PC-9 (cell line): Measurements from ENCODE around the gene MYH3. TPM values are rescaled to one million over a fixed set of nuclear protein-coding genes. Genes with fewer than 3 reads are reported as not detected.

Experiments used
- BruUV-seq: library from RNA; stranded (reverse); fragments of 400-500 nt; replicated peaks from 2 replicates; lab custom pipeline; 2021; lab: Mats Ljungman, UMichigan
- CTCF ChIA-PET: fragments of 300-600 bp; sonication (Branson Sonifier 250); formaldehyde crosslinking; loops from one replicate; lab custom pipeline; 2022; ENCODE audit warnings: antibody characterized with exemption; lab: Charles Lee
- POLR2A ChIA-PET: fragments of 300-600 bp; sonication (Branson Sonifier 250); formaldehyde crosslinking; loops from one replicate; lab custom pipeline; 2022; ENCODE audit warnings: antibody characterized with exemption; ENCODE audit not compliant: unreplicated experiment; lab: Charles Lee
- DNase-seq, 2 experiments: peaks; one replicate each; pipeline versions ENCODE4 v3.0.0 to v3.0.0-alpha.2; 2015 to 2022; ENCODE audit warnings: mixed read lengths in 1 of 2
- H2AFZ ChIP-seq: fragments of 200-600 bp; sonication (generic); 2 replicates; pipeline ENCODE4 v1.8.1; 2017; ENCODE audit warnings: antibody characterized with exemption
- H3F3A ChIP-seq: fragments of 200-600 bp; sonication (generic); 2 replicates; pipeline ENCODE4 v1.8.1; 2017; ENCODE audit warnings: antibody characterized with exemption, mild to moderate bottlenecking, low read depth; ENCODE audit not compliant: insufficient read depth
- H3K27ac ChIP-seq: fragments of 200-600 bp; sonication (generic); 2 replicates; pipeline ENCODE4 v1.6.1; 2016; ENCODE audit warnings: mixed run types
- H3K27me3 ChIP-seq: fragments of 200-600 bp; sonication (generic); 2 replicates; pipeline ENCODE4 v1.6.1; 2016; ENCODE audit warnings: low read depth, mixed run types; ENCODE audit not compliant: insufficient read depth
- H3K36me3 ChIP-seq: fragments of 200-600 bp; sonication (generic); 2 replicates; pipeline ENCODE4 v1.6.1; 2016; ENCODE audit warnings: low read depth, mixed run types
- H3K4me1 ChIP-seq: fragments of 200-600 bp; sonication (generic); replicated peaks from 2 replicates; pipeline ENCODE4 v1.6.1; 2016; ENCODE audit warnings: mixed run types; ENCODE audit not compliant: insufficient read depth
- H3K4me2 ChIP-seq: fragments of 200-600 bp; sonication (generic); 2 replicates; pipeline ENCODE4 v1.6.1; 2017; ENCODE audit warnings: mixed run types
- H3K4me3 ChIP-seq: fragments of 200-600 bp; sonication (generic); 2 replicates; pipeline ENCODE4 v1.6.1; 2016; ENCODE audit warnings: mixed run types
- H3K79me2 ChIP-seq: fragments of 200-600 bp; sonication (generic); 2 replicates; pipeline ENCODE4 v1.6.1; 2017; ENCODE audit warnings: low read depth, mixed run types
- H3K9me2 ChIP-seq: fragments of 200-600 bp; sonication (generic); 2 replicates; pipeline ENCODE4 v1.8.1; 2017; ENCODE audit warnings: mild to moderate bottlenecking; ENCODE audit not compliant: insufficient read depth
- H3K9me3 ChIP-seq: fragments of 200-600 bp; sonication (generic); 2 replicates; pipeline ENCODE4 v1.8.1; 2016; ENCODE audit warnings: low read depth; ENCODE audit not compliant: insufficient read depth
- H4K20me1 ChIP-seq: fragments of 200-600 bp; sonication (generic); 2 replicates; pipeline ENCODE4 v1.8.1; 2017; ENCODE audit not compliant: insufficient read depth
- EZH2 ChIP-seq: fragments of 200-600 bp; sonication (generic); IDR thresholded peaks from 2 replicates; pipeline ENCODE4 v1.8.0; 2017; ENCODE audit warnings: antibody characterized with exemption, low read depth
- intact Hi-C: fragments of 100-400 bp; cut with micrococcal nuclease; formaldehyde crosslinking; loops from one replicate; pipeline ENCODE4 v1.10.0; 2022; ENCODE audit not compliant: unreplicated experiment
- total RNA-seq: library from RNA; stranded (reverse); gene quantifications from 2 replicates; pipeline ENCODE4 v1.2.3, GENCODE V29; 2021
- TF ChIP-seq, protein P1 (sequence below): fragments of 200-600 bp; sonication (generic); conservative IDR thresholded peaks from 2 replicates; pipeline ENCODE4 v1.6.1; 2017; ENCODE audit warnings: mixed run types, antibody characterized with exemption, mild to moderate bottlenecking, moderate library complexity

MYH3 gene
- total RNA-seq, 1 experiment from 2014 or later = 0.07 TPM

DNA sequence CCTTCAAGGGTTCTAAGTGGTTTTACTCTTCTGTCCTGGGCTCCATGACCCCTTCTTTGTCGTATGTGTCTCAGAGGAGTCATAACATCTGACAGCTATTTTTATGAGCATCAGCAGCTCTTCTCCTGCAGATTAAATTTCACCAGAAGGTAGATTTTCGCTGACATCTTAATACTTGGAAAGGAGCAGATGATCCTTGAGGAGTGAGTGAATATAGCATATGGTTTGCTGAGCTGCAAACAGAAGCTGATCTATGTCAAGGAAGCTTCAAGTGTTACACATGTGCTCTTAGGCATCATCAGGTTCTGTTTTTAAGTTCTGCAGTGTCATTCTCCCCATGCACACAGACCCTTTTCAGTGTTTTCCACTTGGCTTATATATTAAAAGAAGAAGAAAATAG is 58.5 kb downstream of the MYH3 start:
- H4K20me1 ChIP-seq = no peaks in the 10 kb centered on the region
- no peak overlapping the region for H3K4me2 ChIP-seq
- H3K27me3 ChIP-seq = peaks cover 29% of the 10 kb centered on the region
- intact Hi-C loops = no loop called here
- no peak for DNase-seq
- CTCF ChIA-PET = no interaction called here
- TF ChIP-seq, protein P1, sequence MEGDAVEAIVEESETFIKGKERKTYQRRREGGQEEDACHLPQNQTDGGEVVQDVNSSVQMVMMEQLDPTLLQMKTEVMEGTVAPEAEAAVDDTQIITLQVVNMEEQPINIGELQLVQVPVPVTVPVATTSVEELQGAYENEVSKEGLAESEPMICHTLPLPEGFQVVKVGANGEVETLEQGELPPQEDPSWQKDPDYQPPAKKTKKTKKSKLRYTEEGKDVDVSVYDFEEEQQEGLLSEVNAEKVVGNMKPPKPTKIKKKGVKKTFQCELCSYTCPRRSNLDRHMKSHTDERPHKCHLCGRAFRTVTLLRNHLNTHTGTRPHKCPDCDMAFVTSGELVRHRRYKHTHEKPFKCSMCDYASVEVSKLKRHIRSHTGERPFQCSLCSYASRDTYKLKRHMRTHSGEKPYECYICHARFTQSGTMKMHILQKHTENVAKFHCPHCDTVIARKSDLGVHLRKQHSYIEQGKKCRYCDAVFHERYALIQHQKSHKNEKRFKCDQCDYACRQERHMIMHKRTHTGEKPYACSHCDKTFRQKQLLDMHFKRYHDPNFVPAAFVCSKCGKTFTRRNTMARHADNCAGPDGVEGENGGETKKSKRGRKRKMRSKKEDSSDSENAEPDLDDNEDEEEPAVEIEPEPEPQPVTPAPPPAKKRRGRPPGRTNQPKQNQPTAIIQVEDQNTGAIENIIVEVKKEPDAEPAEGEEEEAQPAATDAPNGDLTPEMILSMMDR = no peak
- no peak for TF ChIP-seq EZH2
- no peaks in the 10 kb centered on the region for H3K36me3 ChIP-seq
- H3F3A ChIP-seq = no peaks in the 10 kb centered on the region
- H3K9me3 ChIP-seq = no peaks in the 10 kb centered on the region
- POLR2A ChIA-PET = no interaction called here
- BruUV-seq = no TSS peak
- no peak overlapping the region for H3K27ac ChIP-seq
- H3K79me2 ChIP-seq = no peaks in the 10 kb centered on the region
- no peaks in the 10 kb centered on the region for H3K4me1 ChIP-seq
- no peaks in the 10 kb centered on the region for H3K9me2 ChIP-seq
- H3K4me3 ChIP-seq = no peak overlapping the region
- no peak overlapping the region for H2AFZ ChIP-seq

DNA sequence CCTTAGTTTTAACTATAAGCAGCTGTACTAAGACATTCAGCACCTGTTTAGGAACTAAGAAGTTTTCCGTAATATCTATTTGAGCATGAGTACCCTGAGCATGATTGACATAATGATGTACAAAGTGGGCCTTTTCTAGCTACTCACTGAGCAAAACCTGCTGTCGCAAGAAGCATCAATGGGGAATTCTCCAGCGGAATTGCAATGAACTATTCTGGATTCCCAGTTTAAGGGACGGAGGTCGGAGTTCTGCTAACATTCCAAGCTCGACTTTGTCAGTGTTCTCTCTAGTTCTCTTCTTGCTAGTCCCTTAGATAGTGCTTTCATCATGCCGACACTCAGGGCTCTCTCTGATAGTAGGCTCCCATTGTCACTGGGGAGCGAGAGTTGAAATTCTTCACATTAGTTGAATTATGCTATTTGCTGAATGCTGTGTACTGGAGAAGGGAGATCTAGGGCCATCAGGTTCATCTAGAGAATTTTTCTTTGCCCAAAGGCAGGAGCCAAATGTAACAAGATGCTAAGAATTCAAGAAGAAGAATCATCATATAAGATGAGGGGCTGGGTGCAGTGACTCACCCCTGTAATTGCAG is 67.5 kb downstream of the MYH3 start:
- no peak overlapping the region for H2AFZ ChIP-seq
- TF ChIP-seq, protein P1 = no peak
- no peak for TF ChIP-seq EZH2
- no peak overlapping the region for H3K4me2 ChIP-seq
- no peaks in the 10 kb centered on the region for H3K4me1 ChIP-seq
- no peak for DNase-seq
- BruUV-seq = no TSS peak
- H4K20me1 ChIP-seq = no peaks in the 10 kb centered on the region
- no peak overlapping the region for H3K27ac ChIP-seq
- no peaks in the 10 kb centered on the region for H3K36me3 ChIP-seq
- H3K79me2 ChIP-seq = no peaks in the 10 kb centered on the region
- ChIA-PET CTCF (no interaction called here), POLR2A (no interaction called here)
- H3K9me2 ChIP-seq = no peaks in the 10 kb centered on the region
- no peaks in the 10 kb centered on the region for H3F3A ChIP-seq
- intact Hi-C loops = no loop called here
- peaks cover 48% of the 10 kb centered on the region for H3K27me3 ChIP-seq
- no peaks in the 10 kb centered on the region for H3K9me3 ChIP-seq
- H3K4me3 ChIP-seq = no peak overlapping the region

DNA sequence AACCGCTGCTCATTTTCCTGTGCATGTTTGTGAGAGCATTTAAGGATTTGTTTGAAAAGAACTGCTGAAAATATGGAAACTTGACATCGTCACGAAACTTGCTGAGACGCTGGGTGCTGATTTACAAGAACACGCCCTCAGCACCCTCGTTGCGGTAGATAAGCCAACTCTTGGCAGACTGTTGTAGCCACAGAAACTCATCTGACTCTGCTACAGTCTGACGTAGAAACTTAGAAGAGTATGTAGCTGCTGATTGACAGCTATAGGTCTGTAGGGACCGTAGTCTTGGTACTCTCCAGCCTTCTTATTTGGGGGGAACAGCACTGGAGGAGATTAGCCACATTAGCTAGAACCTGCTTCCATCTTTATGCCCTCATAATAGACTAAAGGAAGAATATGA is 71.6 kb downstream of the MYH3 start:
- no peak overlapping the region for H3K4me2 ChIP-seq
- CTCF ChIA-PET = no interaction called here
- TF ChIP-seq, protein P1 = no peak
- TF ChIP-seq EZH2 = no peak
- no TSS peak for BruUV-seq
- no peak overlapping the region for H2AFZ ChIP-seq
- no peaks in the 10 kb centered on the region for H4K20me1 ChIP-seq
- no peak overlapping the region for H3K27ac ChIP-seq
- DNase-seq = no peak
- H3F3A ChIP-seq = no peaks in the 10 kb centered on the region
- intact Hi-C loops = no loop called here
- H3K4me1 ChIP-seq = no peaks in the 10 kb centered on the region
- H3K4me3 ChIP-seq = no peak overlapping the region
- peaks cover 50% of the 10 kb centered on the region for H3K27me3 ChIP-seq
- H3K9me2 ChIP-seq = no peaks in the 10 kb centered on the region
- no peaks in the 10 kb centered on the region for H3K9me3 ChIP-seq
- H3K79me2 ChIP-seq = no peaks in the 10 kb centered on the region
- POLR2A ChIA-PET = no interaction called here
- H3K36me3 ChIP-seq = no peaks in the 10 kb centered on the region
